ENCODE measurements around the gene P3H1.

The P3H1 gene

GRCh38 chr1:42774928-42775526, 8.2 kb upstream of the P3H1 start:
- H3K9ac ChIP-seq (ENCODE audit: low read depth in 1 of 2, low read length in 2 of 2) = no peak overlapping the region
- no peaks in the 10 kb centered on the region for H3K4me1 ChIP-seq (ENCODE audit: control insufficient read depth in 2 of 2, insufficient read depth in 2 of 2, low read length in 2 of 2)
- H3K9me3 ChIP-seq (ENCODE audit: control insufficient read depth in 2 of 2, low read length in 2 of 2) = no peaks in the 10 kb centered on the region
- H3K27ac ChIP-seq (ENCODE audit: low read depth in 2 of 2, low read length in 2 of 2) = no peak overlapping the region
- no peak overlapping the region for H3K4me3 ChIP-seq (ENCODE audit: low read length in 2 of 2)
- no peaks in the 10 kb centered on the region for H3K27me3 ChIP-seq (ENCODE audit: control insufficient read depth in 2 of 2, insufficient read depth in 2 of 2, low read length in 2 of 2)
- H3K36me3 ChIP-seq (ENCODE audit: control insufficient read depth in 2 of 2, insufficient read depth in 2 of 2, low read length in 2 of 2) = peaks cover 29 to 32% of the 10 kb centered on the region in 2 donors

- H3K27me3 ChIP-seq (ENCODE audit: control insufficient read depth in 2 of 2, insufficient read depth in 2 of 2, low read length in 2 of 2) = no peaks in the 10 kb centered on the region
- H3K36me3 ChIP-seq (ENCODE audit: control insufficient read depth in 2 of 2, insufficient read depth in 2 of 2, low read length in 2 of 2) = peaks cover 29 to 32% of the 10 kb centered on the region in 2 donors
- no peak overlapping the region for H3K4me3 ChIP-seq (ENCODE audit: low read length in 2 of 2)
- no peak overlapping the region for H3K9ac ChIP-seq (ENCODE audit: low read depth in 1 of 2, low read length in 2 of 2)
- H3K4me1 ChIP-seq (ENCODE audit: control insufficient read depth in 2 of 2, insufficient read depth in 2 of 2, low read length in 2 of 2) = no peaks in the 10 kb centered on the region
- H3K27ac ChIP-seq (ENCODE audit: low read depth in 2 of 2, low read length in 2 of 2) = no peak overlapping the region
- no peaks in the 10 kb centered on the region for H3K9me3 ChIP-seq (ENCODE audit: control insufficient read depth in 2 of 2, low read length in 2 of 2)
Measured at GRCh38 chr1:42773420-42773819, 6.6 kb upstream of the P3H1 start.

- Histone ChIP-seq H3K27me3 (ENCODE audit: control insufficient read depth in 2 of 2, insufficient read depth in 2 of 2, low read length in 2 of 2) (no peaks in the 10 kb centered on the region), H3K4me3 (ENCODE audit: low read length in 2 of 2) (no peak overlapping the region), H3K27ac (ENCODE audit: low read depth in 2 of 2, low read length in 2 of 2) (no peak overlapping the region), H3K9me3 (ENCODE audit: control insufficient read depth in 2 of 2, low read length in 2 of 2) (no peaks in the 10 kb centered on the region), H3K9ac (ENCODE audit: low read depth in 1 of 2, low read length in 2 of 2) (no peak overlapping the region), H3K36me3 (ENCODE audit: control insufficient read depth in 2 of 2, insufficient read depth in 2 of 2, low read length in 2 of 2) (peaks cover 9 to 11% of the 10 kb centered on the region in 2 donors), H3K4me1 (ENCODE audit: control insufficient read depth in 2 of 2, insufficient read depth in 2 of 2, low read length in 2 of 2) (peaks cover 5 to 17% of the 10 kb centered on the region in 2 donors)
Measured at GRCh38 chr1:42769811-42770210, 3.0 kb upstream of the P3H1 start.

GRCh38 chr1:42768172-42768571, 1.3 kb upstream of the P3H1 start:
- Histone ChIP-seq H3K9me3 (ENCODE audit: control insufficient read depth in 2 of 2, low read length in 2 of 2) (no peaks in the 10 kb centered on the region), H3K4me1 (ENCODE audit: control insufficient read depth in 2 of 2, insufficient read depth in 2 of 2, low read length in 2 of 2) (peaks cover 5 to 17% of the 10 kb centered on the region in 2 donors), H3K4me3 (ENCODE audit: low read length in 2 of 2) (peak overlapping the region; percentile 86 to 99), H3K27me3 (ENCODE audit: control insufficient read depth in 2 of 2, insufficient read depth in 2 of 2, low read length in 2 of 2) (no peaks in the 10 kb centered on the region), H3K27ac (ENCODE audit: low read depth in 2 of 2, low read length in 2 of 2) (no peak overlapping the region), H3K36me3 (ENCODE audit: control insufficient read depth in 2 of 2, insufficient read depth in 2 of 2, low read length in 2 of 2) (peaks cover under 1 to 2% of the 10 kb centered on the region in 2 donors), H3K9ac (ENCODE audit: low read depth in 1 of 2, low read length in 2 of 2) (peak overlapping the region; percentile 90 to 93)

- H3K27ac ChIP-seq (ENCODE audit: low read depth in 2 of 2, low read length in 2 of 2) = peak overlapping the region; percentile 88 to 89
- H3K4me3 ChIP-seq (ENCODE audit: low read length in 2 of 2) = peak overlapping the region; percentile 86 to 99
- H3K36me3 ChIP-seq (ENCODE audit: control insufficient read depth in 2 of 2, insufficient read depth in 2 of 2, low read length in 2 of 2) = no peaks in the 10 kb centered on the region
- H3K4me1 ChIP-seq (ENCODE audit: control insufficient read depth in 2 of 2, insufficient read depth in 2 of 2, low read length in 2 of 2) = peaks cover 5 to 17% of the 10 kb centered on the region in 2 donors
- H3K9ac ChIP-seq (ENCODE audit: low read depth in 1 of 2, low read length in 2 of 2) = peak overlapping the region; percentile 90 to 93
- no peaks in the 10 kb centered on the region for H3K27me3 ChIP-seq (ENCODE audit: control insufficient read depth in 2 of 2, insufficient read depth in 2 of 2, low read length in 2 of 2)
- H3K9me3 ChIP-seq (ENCODE audit: control insufficient read depth in 2 of 2, low read length in 2 of 2) = no peaks in the 10 kb centered on the region
Measured at GRCh38 chr1:42767510-42768000, 727 bp upstream of the P3H1 start.

GRCh38 chr1:42765832-42766740, 742 bp downstream of the P3H1 start:
- H3K4me1 ChIP-seq (ENCODE audit: control insufficient read depth in 2 of 2, insufficient read depth in 2 of 2, low read length in 2 of 2) = peaks cover 5 to 17% of the 10 kb centered on the region in 2 donors
- H3K27ac ChIP-seq (ENCODE audit: low read depth in 2 of 2, low read length in 2 of 2) = peak overlapping the region; percentile 61 to 89
- peak overlapping the region; percentile 56 to 77 for H3K9ac ChIP-seq (ENCODE audit: low read depth in 1 of 2, low read length in 2 of 2)
- no peaks in the 10 kb centered on the region for H3K27me3 ChIP-seq (ENCODE audit: control insufficient read depth in 2 of 2, insufficient read depth in 2 of 2, low read length in 2 of 2)
- H3K36me3 ChIP-seq (ENCODE audit: control insufficient read depth in 2 of 2, insufficient read depth in 2 of 2, low read length in 2 of 2) = no peaks in the 10 kb centered on the region
- peak overlapping the region; percentile 88 to 99 for H3K4me3 ChIP-seq (ENCODE audit: low read length in 2 of 2)
- no peaks in the 10 kb centered on the region for H3K9me3 ChIP-seq (ENCODE audit: control insufficient read depth in 2 of 2, low read length in 2 of 2)

GRCh38 chr1:42765269-42765668, 1.6 kb downstream of the P3H1 start:
- Histone ChIP-seq H3K36me3 (ENCODE audit: control insufficient read depth in 2 of 2, insufficient read depth in 2 of 2, low read length in 2 of 2) (no peaks in the 10 kb centered on the region), H3K27ac (ENCODE audit: low read depth in 2 of 2, low read length in 2 of 2) (no peak overlapping the region), H3K4me1 (ENCODE audit: control insufficient read depth in 2 of 2, insufficient read depth in 2 of 2, low read length in 2 of 2) (peaks cover 5 to 17% of the 10 kb centered on the region in 2 donors), H3K27me3 (ENCODE audit: control insufficient read depth in 2 of 2, insufficient read depth in 2 of 2, low read length in 2 of 2) (no peaks in the 10 kb centered on the region), H3K9me3 (ENCODE audit: control insufficient read depth in 2 of 2, low read length in 2 of 2) (no peaks in the 10 kb centered on the region), H3K9ac (ENCODE audit: low read depth in 1 of 2, low read length in 2 of 2) (peak overlapping the region; percentile 34 to 56), H3K4me3 (ENCODE audit: low read length in 2 of 2) (peak overlapping the region; percentile 88 to 99)

GRCh38 chr1:42762269-42762668, 4.6 kb downstream of the P3H1 start:
- no peak overlapping the region for H3K4me3 ChIP-seq (ENCODE audit: low read length in 2 of 2)
- no peak overlapping the region for H3K9ac ChIP-seq (ENCODE audit: low read depth in 1 of 2, low read length in 2 of 2)
- no peak overlapping the region for H3K27ac ChIP-seq (ENCODE audit: low read depth in 2 of 2, low read length in 2 of 2)
- H3K27me3 ChIP-seq (ENCODE audit: control insufficient read depth in 2 of 2, insufficient read depth in 2 of 2, low read length in 2 of 2) = no peaks in the 10 kb centered on the region
- peaks cover 0 to 9% of the 10 kb centered on the region in 2 donors for H3K4me1 ChIP-seq (ENCODE audit: control insufficient read depth in 2 of 2, insufficient read depth in 2 of 2, low read length in 2 of 2)
- no peaks in the 10 kb centered on the region for H3K9me3 ChIP-seq (ENCODE audit: control insufficient read depth in 2 of 2, low read length in 2 of 2)
- peaks cover 6 to 13% of the 10 kb centered on the region in 2 donors for H3K36me3 ChIP-seq (ENCODE audit: control insufficient read depth in 2 of 2, insufficient read depth in 2 of 2, low read length in 2 of 2)

- Histone ChIP-seq H3K9ac (ENCODE audit: low read depth in 1 of 2, low read length in 2 of 2) (no peak overlapping the region), H3K4me1 (ENCODE audit: control insufficient read depth in 2 of 2, insufficient read depth in 2 of 2, low read length in 2 of 2) (peaks cover 0 to 9% of the 10 kb centered on the region in 2 donors), H3K9me3 (ENCODE audit: control insufficient read depth in 2 of 2, low read length in 2 of 2) (no peaks in the 10 kb centered on the region), H3K27ac (ENCODE audit: low read depth in 2 of 2, low read length in 2 of 2) (no peak overlapping the region), H3K27me3 (ENCODE audit: control insufficient read depth in 2 of 2, insufficient read depth in 2 of 2, low read length in 2 of 2) (no peaks in the 10 kb centered on the region), H3K36me3 (ENCODE audit: control insufficient read depth in 2 of 2, insufficient read depth in 2 of 2, low read length in 2 of 2) (peaks cover 6 to 14% of the 10 kb centered on the region in 2 donors), H3K4me3 (ENCODE audit: low read length in 2 of 2) (no peak overlapping the region)
Measured at GRCh38 chr1:42761567-42761966, 5.3 kb downstream of the P3H1 start.

GRCh38 chr1:42759114-42759513, 7.7 kb downstream of the P3H1 start:
- Histone ChIP-seq H3K36me3 (ENCODE audit: control insufficient read depth in 2 of 2, insufficient read depth in 2 of 2, low read length in 2 of 2) (peaks cover 13 to 29% of the 10 kb centered on the region in 2 donors), H3K27me3 (ENCODE audit: control insufficient read depth in 2 of 2, insufficient read depth in 2 of 2, low read length in 2 of 2) (no peaks in the 10 kb centered on the region), H3K9ac (ENCODE audit: low read depth in 1 of 2, low read length in 2 of 2) (no peak overlapping the region), H3K4me1 (ENCODE audit: control insufficient read depth in 2 of 2, insufficient read depth in 2 of 2, low read length in 2 of 2) (no peaks in the 10 kb centered on the region), H3K9me3 (ENCODE audit: control insufficient read depth in 2 of 2, low read length in 2 of 2) (no peaks in the 10 kb centered on the region), H3K27ac (ENCODE audit: low read depth in 2 of 2, low read length in 2 of 2) (no peak overlapping the region), H3K4me3 (ENCODE audit: low read length in 2 of 2) (no peak overlapping the region)
